Hematopoietic multipotent progenitor cell treated with erythropoietin and hydrocortisone succinate and interleukin-3 and kit ligand, for 4 days (in vitro differentiated cells): Measurements from ENCODE around the gene JCAD.
"Not testable (repeated sequence)": the region's sequence is repeated elsewhere in the genome, so short reads cannot be mapped to it uniquely, and the experiment has no call there.

Experiments
- DNase-seq: peaks from one replicate; pipeline ENCODE4 v3.0.0-alpha.2; 2015

The JCAD gene, protein sequence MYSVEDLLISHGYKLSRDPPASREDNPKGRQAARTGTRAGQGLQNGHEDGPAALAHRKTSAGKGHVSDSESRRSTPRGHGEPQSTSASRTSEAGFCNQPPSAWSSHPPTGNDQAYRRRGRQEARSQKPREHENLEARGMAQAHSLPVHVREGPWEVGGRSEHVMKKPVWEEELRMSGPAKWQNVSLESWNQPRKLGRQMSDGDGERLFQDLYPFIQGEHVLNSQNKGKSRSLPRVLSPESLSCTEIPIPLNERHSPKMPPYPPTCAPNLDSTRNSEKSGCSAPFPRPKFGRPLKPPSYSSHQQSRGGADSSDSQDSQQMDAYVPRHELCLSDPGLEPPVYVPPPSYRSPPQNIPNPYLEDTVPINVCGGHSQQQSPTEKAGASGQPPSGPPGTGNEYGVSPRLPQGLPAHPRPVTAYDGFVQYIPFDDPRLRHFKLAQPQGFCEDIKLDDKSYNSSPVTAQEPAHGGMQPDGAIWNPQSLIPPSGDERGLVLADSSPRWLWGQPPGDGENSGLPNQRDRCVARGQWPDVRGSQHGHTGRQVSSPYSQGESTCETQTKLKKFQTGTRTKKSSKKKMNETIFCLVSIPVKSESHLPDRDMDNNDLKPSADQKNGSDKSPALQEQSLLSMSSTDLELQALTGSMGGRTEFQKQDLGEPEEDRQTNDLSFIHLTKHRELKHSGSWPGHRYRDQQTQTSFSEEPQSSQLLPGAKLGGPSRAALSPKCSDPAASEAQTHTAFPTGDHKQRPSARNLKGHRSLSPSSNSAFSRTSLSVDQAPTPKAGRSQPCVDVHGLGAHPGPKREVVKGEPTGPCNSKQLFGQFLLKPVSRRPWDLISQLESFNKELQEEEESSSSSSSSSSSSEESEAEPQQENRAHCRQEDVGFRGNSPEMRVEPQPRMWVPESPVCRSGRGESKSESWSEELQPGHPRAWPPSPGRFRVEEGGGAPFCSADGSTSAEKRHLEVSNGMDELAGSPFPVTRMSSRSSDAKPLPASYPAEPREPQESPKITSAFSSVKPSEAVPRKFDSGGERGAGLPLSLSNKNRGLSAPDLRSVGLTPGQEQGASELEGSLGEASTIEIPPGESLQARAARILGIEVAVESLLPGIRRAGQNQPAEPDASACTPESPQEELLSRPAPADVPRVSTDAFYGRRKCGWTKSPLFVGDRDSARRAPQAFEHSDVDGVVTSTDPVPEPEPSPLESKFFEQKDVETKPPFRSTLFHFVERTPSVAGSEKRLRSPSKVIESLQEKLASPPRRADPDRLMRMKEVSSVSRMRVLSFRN (N-terminal part only)

DNA sequence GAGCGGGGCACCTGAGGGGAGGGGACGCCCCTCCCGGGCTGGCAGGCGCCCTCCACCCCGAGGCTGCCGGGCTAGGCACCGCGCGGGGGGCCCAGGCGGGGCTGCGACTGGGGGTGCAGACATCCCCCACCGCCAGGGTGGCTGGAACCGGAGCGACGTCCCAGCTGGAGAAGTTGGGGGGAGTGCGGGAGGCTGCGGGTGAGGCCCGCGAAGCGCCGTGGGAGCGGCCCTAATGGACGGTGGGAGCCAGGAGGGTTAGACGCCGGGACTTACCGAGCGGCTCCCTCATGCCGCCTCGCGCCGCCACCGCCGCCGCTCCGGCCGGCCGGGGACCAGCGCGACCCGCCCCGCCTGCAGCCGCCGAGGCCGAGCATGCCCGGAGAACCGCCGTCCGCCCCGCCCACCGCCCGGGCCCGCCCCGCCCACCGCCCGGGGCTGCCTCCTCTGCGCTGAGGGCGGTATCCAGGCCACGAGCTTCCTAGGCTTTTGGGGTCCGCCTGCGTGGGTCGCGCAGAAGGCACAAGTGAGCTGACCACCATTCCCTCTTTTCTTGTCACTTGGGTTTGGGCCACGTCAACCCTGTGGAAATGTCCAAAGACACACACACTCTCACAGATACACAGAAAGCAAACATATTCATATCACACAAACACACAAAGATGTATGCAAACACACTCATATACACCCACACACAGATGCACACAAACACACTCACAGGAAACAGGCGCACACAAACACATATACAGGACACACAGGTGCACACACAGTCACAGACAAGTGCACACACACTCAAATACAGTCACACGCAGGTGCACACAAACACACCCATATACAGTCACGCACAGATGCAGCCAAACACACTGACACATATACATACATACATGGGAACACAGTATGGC, at the start of gene JCAD:
Gene JCAD (minus strand): TSS at position 378 of the 899 bp plus-strand sequence. CDS start 11,774 bp downstream, outside the sequence.
- DNase-seq = peak; percentile 67

- DNase-seq = no peak
Measured at GRCh38 chr10:30106987-30107386, 47.6 kb upstream of the JCAD start.

GRCh38 chr10:30103595-30104320, 44.4 kb upstream of the JCAD start:
- no peak for DNase-seq

DNA sequence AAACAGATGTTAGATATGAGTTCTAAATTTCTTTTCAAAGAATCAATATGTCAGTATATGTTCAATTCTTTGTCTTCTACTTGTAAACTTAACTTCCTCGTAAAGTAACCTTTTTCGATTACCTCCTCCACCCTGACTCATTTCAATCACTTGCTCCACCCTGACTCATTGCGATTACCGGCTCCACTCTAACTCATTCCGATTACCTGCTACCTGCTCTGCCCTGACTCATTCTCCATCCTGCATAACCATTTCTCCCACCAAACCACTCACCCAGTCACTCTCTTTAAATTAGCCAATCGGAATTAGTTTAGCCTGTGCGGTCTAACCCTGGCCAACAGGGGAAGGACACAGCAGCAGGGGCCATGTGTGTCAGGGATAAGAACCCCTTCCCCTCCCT, 40.3 kb upstream of the JCAD start:
- not testable (repeated sequence) for DNase-seq

- no peak for DNase-seq
Measured at GRCh38 chr10:30099101-30099500, 39.7 kb upstream of the JCAD start.

DNA sequence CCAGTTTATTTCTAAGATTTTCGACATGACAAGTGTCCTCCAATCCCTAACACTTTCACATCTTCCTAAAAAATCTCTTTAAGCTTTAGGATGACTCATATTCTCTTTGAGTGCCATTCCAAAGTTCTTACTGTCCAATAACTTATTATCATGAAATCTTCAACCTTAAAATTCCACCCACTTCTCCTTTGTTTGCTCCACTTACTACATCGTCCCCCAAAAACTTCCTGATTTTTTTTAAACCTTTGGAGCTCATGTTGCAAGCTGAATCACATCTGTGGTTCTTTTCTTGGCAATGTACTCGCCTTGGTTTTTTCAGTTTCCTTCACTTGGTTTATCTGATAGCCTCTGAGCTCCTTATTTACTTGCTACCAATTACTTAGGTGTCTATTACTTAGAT, 39.2 kb upstream of the JCAD start:
- DNase-seq = no peak

DNA sequence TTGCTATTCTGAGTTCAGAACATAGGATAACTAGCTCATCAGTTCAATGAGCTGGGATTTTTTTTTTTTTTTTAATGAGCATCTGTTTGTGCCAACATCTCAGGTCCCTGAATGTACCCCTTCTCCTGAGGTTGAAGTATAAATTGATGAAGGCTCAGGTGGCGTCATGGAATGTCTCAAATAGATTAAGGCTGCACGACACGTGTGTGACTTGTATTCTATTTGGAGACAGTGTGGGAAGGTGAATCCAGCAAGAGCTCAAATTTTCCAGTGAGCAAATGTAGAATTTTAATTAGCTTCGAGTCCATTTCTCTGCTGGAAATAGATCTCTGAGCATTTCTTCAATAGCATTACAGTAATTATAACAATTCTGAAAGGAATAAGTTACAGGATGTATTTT, 37.2 kb upstream of the JCAD start:
- no peak for DNase-seq

DNA sequence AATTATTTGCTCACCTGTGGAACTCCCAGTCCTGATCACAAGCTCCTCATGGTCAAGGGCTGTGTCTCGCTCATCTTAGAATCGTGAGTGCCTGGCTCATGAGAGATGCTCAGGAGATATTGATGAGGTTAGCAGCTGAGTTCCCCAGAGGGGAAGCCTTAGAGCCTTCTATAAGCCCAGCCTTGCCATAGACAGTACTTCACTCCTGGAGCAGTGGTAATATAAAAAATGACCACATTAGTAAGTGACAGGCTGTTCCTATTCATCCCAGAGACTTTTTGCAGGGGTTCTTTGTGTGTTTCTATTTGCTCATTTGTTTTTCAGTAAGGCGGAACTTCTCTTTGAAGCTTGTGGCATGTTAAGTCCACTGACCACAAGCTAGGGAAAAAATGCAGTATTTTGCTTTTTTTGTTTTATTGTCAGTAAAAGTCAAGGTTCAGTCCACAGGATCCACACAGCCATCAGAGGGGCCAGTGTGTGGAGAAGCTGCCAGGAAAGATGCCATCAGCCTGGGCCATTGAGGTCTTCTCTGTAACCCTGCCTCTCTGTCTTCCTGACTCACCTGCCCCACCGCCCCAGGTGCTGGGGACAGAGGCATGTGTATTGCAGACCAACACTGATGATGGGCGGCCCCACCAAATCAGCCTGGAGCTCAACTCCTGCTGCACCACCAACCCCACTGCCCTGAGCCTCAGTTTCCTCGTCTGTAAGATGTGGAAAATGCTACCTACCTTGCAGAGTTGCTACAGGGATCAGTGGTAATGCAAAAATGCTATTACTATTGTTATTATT, 36.4 kb upstream of the JCAD start:
- no peak for DNase-seq

DNA sequence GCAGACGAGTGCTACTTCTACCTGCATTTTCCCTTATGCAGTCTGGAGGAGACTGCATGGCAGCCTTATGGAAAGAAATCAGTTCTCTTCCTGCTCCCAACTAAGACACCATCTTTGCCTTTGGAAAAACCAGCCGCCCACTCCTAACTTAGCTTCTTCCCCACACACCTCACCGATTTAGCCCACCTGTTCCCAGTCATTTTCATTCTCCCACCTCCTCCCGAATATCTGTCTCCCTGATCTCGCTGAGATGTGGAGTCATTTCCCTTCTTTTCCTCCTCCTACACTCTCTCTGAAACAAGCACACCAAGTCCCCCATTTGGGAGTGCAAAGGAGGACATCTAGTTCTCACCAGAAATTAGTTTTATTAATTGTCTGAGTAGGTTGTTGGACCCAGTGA, 35.2 kb upstream of the JCAD start:
- no peak for DNase-seq

GRCh38 chr10:30093303-30093950, 34.0 kb upstream of the JCAD start:
- DNase-seq = no peak

GRCh38 chr10:30092151-30092790, 32.9 kb upstream of the JCAD start:
- DNase-seq = no peak

DNA sequence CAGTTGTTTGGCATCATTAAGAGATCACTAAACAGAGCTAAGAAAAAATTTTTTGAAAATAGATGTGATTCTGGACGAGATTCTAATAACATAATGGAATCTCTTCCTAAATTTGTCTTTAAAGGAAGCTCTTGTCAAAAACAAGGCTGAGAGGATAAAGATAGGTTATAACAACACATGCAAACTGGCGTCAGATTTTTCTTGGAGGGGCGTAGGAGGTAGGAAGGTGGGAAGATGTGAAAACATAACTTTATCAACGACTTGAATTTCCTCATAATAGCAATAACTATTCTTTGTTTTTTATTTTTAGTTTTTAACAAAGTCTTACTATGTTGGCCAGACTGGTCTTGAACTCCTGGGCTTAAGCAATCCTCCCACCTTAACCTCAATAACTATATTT, 31.8 kb upstream of the JCAD start:
- DNase-seq = no peak

DNA sequence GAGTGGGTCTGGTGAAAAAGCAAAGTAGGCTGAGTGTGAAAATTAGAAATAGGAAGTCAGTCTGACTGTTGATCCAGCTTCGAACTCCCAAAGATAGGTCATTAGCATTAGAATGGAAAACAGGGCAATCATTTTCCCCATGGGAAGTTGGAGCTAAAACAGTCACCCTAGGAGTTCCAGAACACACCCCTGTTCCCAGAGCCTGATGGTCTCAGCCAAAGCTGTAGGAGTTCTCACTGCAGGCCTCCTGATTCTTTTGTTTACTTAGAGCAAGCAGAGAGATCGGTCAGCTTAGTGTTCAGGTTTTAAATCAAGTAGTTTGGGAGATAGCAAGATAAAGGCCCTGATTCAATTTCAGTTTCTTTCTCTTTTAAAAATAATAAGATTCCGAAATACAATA, 28.8 kb upstream of the JCAD start:
- no peak for DNase-seq

GRCh38 chr10:30083934-30084333, 24.5 kb upstream of the JCAD start:
- DNase-seq = no peak

GRCh38 chr10:30081182-30081581, 21.8 kb upstream of the JCAD start:
- no peak for DNase-seq

DNA sequence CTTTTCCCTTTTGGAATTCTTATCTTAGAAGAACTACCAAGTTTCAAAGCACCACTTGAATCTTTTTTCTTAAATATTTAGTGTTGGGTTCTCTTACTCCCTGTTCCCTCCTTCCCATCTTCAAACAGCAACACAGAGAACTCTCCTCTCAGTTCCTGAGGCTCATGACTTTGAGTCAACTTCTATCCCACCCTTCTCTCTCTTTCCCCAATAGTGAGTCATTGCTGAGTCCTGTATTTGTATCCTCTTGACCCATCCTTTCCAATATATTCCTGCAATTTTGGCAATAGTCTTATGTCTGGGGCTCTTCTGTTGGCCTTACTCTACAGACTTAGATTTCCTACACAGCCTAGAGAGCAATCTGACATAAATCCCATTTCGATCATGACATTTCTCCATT, 20.8 kb upstream of the JCAD start:
- DNase-seq = no peak

DNA sequence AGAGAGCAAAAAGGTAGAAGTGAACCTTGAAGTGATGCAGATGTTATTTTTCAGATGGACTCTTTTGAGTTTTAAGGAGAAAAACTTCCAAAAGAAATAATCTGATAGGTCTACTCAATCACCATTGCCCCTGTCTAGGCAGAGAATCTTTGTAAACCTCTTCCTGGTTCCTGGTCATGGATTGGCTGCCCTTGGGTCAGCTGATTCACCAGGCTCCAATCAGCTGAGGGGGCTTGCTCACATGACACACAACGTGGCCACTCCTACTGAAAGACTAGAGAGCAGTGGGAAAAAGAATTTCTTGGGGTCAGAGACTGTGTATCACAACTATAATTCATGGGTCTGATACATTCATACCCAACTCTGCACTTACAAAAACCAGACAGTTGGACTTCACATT, 20.0 kb upstream of the JCAD start:
- DNase-seq = no peak

DNA sequence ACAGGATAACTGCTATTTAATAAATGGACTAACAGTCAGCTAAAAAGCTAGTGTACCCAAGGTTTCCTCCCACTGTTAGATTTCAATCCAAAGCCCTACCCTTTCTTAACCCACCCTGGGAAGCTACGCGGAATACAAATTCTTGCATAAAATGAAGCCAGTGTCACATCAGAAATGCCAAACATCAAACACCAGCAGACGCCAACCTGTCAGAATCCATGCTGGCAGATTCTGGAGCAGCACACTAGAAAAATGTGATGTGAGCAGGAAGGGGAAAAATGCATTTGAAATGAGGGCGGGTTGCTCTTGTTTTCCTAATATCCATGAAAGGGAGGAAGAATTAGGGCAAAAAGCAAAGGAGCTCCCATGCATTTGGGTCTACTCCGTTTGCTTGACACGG, 16.1 kb upstream of the JCAD start:
- no peak for DNase-seq

- DNase-seq = no peak
Measured at GRCh38 chr10:30074933-30075332, 15.5 kb upstream of the JCAD start.

- no peak for DNase-seq
Measured at GRCh38 chr10:30074090-30074489, 14.7 kb upstream of the JCAD start.
